GM18517 (cell line): ENCODE data around the gene CLEC3A.
"Not testable (repeated sequence)": the region's sequence is repeated elsewhere in the genome, so short reads cannot be mapped to it uniquely, and the experiment has no call there.

Source experiments
- ATAC-seq: cut with Tn5 transposase; IDR thresholded peaks from one replicate; pipeline ENCODE4 v1.9.1; 2021; ENCODE audit warnings: mild to moderate bottlenecking, moderate library complexity; ENCODE audit not compliant: unreplicated experiment

Gene CLEC3A

DNA sequence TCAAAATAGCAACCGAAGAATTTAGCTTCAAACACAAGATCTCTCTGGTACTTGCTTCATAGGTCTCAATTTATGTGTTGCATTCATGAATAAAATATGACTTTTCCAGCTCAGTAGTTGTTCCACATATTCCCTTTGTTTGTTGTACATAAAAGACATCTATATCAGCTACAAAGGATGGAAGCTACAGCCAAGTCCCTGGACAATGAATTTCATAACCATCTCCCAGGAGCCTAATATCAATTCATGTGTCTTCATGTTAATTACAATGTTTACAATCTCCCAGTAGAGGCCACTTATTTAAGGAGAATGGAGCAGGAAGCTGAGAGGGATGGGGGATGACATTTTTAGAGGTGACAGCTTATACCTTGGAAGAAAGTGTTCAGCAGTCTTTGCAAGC is 3.3 kb downstream of the CLEC3A start:
- no peak for ATAC-seq

DNA sequence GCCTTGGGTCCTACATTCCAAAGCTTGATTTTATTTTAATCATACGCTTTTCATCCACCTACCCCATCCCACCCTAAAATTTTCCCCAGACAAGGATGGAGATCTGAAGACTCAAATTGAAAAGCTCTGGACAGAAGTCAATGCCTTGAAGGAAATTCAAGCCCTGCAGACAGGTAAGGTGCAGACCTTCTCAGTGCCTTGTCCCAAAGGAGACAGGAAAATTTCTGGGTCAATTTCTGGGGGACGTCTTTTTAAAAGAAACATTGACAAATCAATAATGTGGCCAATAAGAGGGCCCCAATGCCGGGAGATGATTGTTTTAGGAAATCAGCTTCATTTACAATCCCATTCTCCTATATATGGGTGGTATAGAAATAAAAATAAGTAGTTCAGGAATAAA is 5.7 kb downstream of the CLEC3A start:
- ATAC-seq, result no peak

DNA sequence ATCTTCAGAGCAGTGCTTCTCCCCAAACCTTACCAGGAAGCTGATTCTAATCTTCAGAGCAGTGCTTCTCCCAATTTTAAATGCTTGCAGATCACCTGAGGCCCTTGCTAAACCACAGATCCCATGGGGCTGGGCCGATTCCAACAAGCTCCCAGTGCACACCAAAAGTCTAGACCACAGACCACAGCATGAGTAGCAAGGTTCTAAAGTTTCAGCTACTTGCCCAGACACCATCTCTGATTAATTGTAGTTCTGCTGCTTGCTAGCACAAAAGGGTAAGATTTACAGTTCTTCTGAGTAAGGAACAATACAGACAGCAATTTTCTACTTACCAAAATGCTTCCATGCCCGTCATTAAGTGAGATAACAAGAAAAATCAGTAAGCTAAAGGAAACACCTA is 12.2 kb downstream of the CLEC3A start:
- ATAC-seq, result no peak

- ATAC-seq, result no peak
Measured at GRCh38 chr16:78035012-78035411, 12.7 kb downstream of the CLEC3A start.

DNA sequence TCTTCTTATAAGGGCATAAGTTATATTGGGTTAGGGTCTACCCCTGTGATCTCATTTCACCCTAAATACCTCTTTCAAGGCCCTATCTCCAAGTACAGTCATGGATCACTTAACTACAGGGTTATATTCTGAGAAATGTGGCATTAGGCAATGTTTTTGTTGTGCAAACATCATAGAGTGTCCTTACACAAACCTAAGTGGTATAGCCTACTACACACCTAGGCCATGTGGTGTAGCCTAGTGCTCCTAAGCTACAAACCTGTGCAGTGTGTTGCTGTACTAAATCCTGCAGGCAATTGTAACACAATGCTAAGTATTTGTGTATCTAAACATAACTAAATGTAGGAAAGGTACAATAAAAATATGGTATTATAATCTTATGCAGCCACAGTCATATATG is 18.0 kb downstream of the CLEC3A start:
- ATAC-seq, result no peak

GRCh38 chr16:78045865-78046581 is 23.7 kb downstream of the CLEC3A start:
- ATAC-seq, result no peak

- ATAC-seq, result no peak
Measured at GRCh38 chr16:78048319-78048718, 26.0 kb downstream of the CLEC3A start.

DNA sequence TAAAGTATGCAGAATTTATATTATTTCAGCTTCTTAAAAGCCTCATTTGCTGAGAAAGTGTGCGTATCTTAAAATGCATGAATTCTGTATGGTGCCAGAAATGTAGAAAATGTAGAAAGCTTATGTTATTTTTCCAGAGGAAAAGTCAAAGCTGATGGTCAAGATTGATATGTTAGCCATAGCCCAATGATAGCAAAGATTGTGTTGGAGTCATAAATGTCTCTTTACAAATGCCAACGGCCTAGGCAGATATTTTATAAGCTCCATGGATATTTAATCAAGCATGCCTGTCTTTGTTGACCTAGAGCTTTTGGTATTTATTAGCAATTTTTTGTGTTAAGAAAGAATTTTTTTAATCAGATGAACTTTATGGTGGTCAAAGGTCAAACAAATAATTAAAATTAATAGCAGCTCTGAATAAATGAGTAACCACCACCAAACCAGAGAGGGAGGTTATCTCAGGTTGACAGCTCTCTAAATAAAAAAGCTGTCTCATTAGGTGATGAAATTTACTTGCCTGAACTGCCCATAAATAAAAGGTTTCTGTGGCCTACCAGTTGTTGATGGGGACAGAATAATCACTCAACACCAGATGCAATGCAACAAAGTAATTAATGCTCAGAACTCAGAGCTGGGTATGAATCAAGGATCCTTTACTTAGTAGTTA is 28.5 kb downstream of the CLEC3A start:
- ATAC-seq, result no peak

DNA sequence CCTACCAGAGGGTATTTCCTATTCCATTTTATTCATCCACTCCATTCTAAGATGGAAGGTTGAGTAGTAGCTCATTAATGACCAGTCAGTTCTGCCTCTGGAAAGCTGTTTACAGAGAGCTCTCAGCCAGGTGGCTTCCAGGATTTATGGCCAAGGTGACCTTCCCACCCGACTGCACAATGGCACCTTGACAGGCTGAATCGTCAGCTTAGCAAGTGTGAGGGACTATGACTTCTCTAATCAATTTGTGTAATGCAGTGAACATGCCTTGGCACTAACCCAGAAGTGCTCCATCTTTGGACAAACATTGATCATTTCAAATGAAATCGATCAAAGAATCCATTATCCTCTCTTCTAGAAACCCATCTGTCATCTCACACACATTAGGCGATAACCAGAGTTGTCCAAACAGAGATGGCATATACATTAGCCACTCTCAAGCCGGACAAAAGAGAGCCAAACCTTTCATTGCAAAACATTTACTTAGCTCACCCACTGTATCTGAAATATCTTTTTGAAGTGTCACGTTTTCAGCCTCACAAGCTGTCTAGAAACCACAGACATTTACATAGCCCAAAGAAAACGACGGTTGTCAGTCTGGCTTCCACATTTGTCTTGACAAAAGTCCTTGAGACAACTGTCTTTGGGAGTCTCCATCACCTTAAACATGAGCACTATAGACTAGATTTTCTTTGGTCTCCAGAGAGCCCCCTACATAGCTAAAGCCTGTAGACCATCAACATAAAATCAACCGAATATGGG is 35.6 kb downstream of the CLEC3A start:
- no peak for ATAC-seq

DNA sequence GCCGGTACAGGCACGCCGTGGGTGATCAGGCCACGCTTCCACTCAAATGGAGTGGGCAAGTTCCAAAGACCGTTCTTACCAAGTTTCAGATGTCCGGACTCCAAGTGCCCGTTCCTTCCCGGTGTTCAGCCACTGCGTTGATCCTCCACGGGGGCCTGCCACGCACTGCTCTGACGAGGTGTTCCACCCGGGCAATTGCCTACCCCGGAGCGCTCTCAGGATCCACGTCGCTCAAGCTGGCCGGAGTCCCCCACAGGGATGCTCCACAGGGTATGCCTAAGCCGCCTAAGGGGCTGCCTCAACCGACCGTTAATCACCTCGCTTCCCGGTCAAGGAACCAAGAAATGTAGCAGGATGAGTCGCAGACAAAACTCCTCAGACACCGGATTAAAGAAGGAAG is 37.5 kb downstream of the CLEC3A start:
- ATAC-seq, result not testable (repeated sequence)

GRCh38 chr16:78060295-78060694 is 37.9 kb downstream of the CLEC3A start:
- no peak for ATAC-seq

GRCh38 chr16:78060809-78061208 is 38.5 kb downstream of the CLEC3A start:
- ATAC-seq, result no peak

DNA sequence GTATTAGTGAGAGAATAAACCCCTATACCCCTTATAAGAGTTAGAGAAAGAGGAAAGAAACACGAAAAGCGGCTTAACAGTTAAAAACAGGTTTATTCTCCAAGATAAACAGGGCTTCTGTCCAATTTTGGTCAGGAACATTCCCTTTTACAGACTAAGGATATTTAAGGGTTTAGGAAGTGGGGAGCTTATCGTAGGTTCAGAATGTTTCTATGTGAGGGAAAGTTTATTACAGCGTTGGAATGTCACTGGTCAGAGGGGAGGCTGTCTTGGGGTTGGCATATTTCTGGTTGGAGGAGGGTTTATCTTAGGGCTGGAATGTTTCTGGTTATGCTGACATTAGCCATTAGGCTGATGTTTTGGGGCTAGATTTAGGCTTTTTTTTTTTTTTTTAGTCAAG is 43.0 kb downstream of the CLEC3A start:
- no peak for ATAC-seq

- ATAC-seq, result no peak
Measured at GRCh38 chr16:78069913-78070312, 47.6 kb downstream of the CLEC3A start.

DNA sequence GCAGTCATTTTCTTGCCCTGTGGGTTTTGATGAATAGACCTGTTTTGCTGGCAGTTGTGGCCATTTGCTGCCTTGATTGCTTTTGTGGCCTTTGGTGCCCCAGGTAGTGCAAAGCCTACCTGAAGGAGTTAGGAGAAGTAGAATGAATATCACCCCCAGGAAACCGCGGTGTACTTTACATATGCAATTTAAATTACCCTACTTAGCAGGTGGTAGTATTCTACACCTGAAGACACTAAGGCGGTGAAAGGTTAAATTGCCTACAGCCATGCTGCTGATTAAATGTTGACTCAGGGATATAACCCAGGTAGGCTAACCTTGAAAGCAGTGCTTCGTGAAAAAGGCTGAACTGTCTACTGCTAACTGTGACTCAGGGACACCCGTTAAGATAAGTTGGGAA is 49.9 kb downstream of the CLEC3A start:
- ATAC-seq, result no peak

DNA sequence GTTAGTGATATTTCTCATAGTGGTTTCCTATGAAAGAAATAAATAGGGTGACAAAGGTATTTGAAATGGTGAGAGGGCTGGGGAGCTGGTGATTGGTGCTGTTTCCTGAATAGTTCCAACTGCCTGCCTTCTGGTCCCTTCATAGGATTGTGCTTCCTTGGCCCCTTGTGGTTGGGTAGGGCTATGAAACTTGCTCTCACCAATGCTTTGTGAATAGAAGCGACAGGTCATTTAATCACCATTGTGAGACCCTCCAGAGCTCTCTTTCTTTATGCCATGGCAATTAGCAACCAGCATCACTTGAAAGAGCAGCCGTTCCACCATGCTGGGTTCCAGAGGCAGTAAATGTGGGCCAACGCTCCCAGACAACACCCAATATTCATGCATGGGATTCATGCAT is 53.5 kb downstream of the CLEC3A start:
- ATAC-seq, result no peak

GRCh38 chr16:78081341-78081740 is 59.0 kb downstream of the CLEC3A start:
- no peak for ATAC-seq
